GM21390 (cell line): ENCODE measurements around the gene LDB2.
A peak's percentile ranks its signal among the peaks of the same experiment; 100 is the strongest.

Experiments
- ATAC-seq: cut with Tn5 transposase; IDR thresholded peaks from one replicate; pipeline ENCODE4 v1.9.1; 2021; ENCODE audit not compliant: unreplicated experiment

LDB2 gene

DNA sequence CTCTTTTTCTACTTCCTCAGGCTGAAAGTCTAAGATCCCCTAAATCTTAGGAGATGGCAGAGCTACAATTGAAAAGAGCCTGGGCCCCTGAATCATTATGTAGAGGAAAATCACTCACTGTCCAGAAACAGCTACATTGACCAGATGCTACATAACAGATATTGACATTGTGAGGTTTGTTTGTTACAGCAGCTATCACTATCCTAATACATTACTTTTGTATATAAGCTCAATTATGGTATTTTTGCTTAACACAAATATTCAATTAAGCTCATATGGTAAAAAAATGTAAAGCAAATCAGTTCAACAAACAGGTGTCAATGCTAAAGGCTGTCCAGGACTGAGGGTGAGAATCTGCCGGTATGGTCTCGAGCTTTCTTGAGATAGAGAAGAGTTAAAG, 89.4 kb downstream of the LDB2 start:
- ATAC-seq = no peak

DNA sequence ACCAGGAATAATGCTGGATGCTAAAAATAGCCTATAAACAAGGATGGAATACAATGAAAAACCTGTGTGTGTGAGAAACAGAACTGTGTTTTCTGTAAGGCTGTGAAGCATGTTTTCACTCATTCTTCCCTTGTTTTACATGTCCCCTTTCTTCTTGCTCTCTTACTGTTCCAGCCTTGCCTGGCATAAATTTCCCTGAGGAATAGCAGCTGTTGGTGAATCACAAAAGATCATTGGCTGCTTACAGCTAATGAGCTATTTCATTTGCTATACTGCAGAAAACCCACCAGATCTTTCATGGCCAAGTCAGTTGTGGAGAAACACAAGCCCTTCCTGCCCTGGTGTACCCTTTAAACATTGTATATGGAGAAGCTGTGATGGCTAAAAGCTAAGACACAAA, 91.1 kb downstream of the LDB2 start:
- no peak for ATAC-seq

DNA sequence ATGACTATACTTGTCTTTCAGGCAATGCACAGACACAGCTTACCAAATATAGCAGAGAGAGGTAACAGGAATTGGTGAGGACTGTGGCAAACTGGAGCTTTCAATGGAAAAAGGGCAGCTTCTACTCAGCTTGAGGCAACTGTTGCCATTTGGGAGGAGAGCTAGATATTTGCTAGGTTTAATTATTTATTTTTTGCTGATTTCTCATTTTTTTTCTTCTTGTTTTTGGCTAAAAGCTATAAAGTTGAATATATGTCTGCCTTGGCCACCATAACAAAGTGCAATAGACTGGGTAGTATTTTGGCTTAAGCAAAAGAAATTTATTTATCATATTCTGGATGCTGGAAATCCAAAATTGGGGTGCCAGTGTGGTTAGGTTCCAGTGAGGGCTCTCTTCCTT, 93.9 kb downstream of the LDB2 start:
- no peak for ATAC-seq

DNA sequence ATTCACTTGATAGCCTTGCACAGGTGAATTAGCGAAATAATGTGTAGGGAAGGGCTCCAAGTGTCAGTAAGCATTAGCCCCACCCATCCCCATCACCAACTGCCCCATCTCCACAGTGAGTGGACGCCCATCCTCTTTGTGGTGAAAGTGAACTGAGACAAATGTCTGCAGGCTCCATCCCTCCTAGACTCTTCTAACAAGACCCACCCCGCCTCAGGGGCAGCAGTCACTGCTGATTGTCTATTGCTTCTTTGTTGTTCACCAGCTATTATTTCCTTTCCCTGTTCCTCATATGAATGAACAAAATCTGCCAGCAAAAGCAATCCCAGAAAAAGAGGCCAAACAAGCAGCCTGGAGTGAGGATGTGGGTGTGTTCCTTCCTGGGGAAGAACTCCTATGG, 96.4 kb downstream of the LDB2 start:
- no peak for ATAC-seq

DNA sequence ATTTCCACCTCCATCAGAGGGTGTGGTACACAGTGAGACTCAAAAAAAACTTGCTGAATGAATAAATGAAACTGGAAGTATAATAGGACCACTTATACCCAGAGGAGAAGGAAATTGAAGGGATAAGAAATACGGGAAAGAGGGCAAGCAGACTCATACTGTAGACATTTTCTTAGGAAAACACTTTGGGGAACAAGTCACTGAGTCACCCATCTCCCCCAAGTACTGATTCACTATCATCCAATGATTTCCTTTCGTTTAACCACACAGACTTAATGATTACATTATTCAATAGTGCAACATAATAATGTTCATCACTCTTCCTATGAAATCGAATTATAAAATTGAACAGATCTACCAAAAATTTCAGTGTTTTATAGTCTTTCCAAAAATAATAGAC, 97.1 kb downstream of the LDB2 start:
- no peak for ATAC-seq

DNA sequence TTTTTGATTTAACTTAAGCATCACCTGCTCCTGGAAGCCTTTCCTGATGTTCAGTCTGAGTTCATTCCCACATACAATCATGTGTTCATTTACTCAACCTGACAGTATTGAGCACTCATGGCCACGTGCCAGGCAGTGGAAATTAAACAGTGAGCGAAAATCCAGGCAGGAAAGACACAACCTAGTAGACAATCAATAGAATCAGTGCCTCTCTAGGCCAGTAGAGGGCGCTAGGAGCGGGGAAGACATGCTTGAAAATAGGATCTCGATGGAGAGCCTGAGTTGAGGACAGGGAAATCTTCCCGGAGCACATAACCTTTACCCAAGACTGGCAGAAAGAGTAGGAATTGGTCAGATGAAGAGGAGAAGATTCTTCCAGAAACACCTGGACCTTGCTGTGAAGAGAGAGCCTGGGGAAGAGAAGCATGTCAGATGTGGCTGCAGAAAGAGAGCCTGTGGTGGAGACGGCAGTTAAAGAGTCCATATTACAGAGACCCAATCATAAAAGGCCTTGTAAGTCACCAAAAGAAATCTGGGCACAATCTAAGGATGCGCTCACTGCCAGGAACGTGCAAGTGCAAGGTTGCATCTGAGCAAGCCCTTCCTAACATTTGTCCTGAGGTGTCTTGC, 103.5 kb downstream of the LDB2 start:
- ATAC-seq = peak; percentile 76

DNA sequence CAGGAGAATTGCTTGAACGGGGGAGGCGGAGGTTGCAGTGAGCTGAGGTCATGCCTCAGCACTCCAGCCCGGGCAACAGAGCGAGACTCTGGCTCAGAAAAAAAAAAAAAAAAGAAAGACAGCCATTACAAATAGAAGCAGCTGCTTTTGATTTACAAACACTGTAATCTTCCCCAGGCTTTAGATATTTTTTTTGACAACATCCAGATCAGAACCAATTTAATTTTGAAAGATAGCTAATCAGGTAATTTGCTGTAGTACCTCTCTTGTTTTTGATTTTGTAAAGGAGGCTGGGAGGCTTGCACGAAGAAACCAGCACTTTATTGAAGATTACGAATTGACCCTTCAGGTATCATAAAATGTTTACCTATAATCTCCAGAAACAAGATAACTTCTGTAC, 107.0 kb downstream of the LDB2 start:
- no peak for ATAC-seq

DNA sequence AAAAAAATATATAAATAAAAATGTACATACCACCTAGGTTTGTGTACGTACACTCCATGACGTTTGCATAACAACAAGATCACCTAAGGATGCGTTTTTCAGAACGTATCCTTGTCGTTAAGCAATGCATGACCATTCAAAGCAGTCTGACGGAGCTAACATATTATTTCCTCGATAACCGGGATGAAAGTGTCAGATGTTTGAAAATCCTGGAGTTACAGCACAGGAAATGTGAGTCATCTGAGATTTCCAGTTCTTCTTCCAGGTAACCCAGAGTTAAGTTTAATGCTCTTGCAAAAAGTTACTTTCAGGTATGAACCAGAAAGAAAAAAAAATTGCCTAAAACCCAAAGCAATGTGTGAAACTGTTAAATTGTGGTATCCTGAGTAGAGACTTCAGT, 107.9 kb downstream of the LDB2 start:
- ATAC-seq = no peak

DNA sequence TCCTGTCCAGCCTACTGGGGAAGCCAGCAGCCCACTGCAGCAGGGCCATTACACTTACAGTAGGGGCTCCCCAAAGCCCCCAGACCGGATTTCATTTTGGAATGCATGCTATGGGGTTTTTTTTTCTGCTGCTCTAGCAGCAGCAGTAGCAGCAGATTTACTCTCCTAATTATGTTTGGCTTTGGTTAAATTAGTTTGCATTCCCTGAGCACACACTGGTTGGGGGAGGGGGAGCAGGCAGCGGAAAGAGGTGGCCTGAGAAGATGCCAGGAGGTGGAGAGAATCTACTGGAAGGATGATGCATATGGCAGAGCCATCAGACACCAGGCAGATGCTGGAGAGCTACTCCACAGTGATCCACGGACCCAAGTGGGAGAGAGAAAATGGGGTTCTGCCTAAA, 109.6 kb downstream of the LDB2 start:
- ATAC-seq = no peak

DNA sequence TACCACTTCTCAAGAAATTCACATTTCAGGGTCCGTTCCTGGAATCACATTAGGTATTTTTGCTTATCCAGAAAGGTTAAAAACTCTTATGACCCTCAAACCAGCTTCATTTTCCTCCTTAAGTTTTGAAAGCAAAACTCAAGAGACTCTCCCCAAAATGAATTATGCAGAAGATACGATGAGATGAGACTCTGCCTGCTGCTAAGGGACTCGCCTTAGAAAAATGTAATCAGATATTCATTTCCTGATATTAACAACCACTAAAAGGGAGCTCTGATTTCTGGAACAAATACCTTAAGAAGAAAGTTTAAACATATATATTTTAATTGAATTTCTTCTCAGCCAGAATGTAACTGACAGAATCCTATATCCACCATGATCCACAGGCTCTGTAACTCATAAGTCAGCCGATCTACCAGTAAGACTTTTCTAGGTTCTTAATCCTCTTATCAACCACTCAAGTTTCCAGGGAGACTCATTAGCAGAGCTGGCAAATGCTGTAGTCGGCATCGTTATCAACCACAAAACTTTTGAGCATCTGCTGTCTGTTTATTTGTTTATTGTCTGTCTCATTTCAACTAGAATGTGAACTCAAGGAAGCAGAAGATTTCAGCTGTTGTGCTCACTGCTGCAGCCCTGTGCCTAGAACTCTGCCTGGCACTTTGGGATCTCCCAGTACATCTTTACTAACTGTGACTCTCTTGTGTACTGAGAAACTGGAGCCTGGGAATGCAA, 112.5 kb downstream of the LDB2 start:
- ATAC-seq = no peak

DNA sequence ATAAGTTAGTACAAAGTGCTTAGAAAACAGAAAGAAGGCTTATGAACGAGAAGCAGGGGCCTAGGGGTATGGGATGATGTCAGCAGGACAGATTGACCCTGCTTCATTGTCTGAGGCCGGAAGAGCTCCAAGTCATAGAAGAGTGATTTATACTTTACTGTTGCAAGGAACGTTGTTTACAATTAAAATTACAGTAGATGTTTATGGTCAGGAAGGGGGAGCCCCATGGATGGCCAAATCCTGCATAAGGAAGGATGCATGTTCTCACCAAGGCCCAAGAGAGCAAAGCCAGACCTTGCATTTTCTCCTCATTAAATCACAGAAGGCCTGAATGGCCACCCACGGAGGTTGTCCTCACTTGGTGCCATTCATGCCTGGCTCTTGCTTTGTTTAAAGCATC, 115.3 kb downstream of the LDB2 start:
- ATAC-seq = no peak

DNA sequence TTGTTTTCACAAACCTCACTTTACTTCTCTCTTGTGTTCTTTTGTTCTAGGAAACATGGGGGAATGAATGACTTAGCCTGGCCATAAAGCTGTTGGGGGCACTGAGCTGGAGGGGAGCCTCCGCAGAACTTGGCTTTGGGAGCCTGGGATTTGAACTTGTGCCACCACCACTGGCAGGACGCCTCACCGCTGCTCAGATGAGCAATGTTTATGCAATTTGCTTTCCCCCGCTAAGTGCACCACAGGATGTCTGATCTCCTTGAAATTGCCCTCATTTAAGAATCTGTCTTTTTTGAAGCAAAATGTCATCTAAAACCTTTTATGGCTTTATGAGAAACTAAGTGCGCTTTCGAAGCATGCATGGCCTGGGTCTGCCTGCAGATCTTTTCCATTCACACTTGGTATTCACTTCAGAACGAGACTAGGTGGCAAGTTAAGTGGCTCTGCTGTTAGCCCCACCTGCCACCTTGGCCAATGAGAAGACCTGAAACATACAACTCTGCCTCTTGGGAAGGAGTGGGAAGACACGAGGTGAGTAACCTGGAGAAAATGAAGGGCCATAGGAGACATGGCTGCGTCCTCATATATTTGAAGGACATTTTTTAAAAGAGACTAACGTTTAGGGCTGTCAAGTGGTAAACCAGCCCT, 119.3 kb downstream of the LDB2 start:
- no peak for ATAC-seq

DNA sequence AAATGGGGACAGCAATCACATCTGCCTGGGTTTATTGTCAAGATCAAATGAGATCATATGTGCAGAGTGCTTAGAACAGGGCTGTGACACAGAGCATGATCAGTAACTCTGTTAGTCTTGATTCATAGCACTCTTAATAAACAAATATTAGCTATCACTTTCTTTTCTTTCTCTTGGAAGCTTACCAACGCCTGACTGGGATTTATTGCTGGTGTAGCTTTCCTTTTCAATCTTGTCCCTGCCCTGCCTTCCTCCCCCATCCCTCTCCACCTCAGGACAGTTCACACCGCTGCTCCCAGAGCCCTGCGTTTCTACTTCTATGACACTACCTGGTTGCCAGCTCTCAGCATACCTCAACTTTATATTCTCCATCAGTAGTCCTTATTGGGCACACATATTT, 120.7 kb downstream of the LDB2 start:
- no peak for ATAC-seq

DNA sequence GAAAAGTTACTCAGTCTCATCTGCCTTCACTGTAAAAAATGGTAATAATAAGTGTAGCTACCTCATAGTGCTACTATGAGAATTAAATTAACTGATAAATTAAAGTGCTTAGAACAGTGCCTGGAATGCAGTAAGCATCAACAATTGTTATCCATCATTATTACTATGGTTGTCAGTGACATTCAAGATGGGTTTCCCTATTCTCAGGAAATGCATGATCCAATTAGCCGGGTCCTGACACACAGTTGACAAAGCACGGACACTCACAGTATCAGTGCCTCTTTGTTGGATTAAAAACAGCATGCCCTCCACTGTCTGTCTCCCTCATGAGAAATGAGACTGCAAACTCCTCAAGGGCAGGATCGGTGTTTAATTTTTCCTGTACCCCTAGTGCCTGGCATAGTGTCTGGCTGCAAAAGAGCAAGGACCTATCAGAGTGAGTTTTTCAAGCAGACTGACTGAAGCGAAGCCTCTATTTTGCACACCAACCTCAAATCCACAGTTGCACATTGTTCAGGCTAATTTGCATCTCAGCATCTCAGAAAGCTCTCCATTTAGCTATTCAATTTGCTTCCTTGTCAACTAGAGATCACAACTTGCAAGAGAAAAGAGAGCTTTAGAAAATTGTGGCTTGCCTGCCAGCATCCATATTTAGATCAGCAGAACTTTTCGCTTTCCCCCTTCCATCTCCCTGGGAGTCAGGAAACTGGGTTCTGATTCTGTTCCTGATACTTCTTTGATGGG, 122.9 kb downstream of the LDB2 start:
- ATAC-seq = no peak

DNA sequence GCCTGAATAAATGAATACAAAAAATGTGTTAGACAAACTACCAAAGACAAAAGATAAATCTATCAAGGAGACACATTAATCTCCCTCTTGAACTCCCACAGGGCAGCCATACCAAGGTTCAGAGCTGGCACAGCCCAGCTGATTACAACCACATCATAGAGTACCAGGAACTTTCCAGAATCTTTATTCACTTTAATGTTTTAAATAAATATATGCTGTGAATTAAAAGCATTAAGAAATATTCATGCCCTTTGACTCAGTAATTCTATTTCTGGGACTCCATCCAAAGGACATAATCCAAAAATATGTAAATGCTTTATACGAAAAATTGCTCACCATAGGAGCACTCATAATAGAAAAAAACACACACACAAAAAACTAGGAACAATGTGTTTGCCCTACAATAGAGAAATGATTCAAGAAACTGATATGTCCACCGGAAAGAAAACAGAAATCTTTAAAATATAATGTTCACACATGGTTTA, 126.0 kb downstream of the LDB2 start:
- no peak for ATAC-seq

DNA sequence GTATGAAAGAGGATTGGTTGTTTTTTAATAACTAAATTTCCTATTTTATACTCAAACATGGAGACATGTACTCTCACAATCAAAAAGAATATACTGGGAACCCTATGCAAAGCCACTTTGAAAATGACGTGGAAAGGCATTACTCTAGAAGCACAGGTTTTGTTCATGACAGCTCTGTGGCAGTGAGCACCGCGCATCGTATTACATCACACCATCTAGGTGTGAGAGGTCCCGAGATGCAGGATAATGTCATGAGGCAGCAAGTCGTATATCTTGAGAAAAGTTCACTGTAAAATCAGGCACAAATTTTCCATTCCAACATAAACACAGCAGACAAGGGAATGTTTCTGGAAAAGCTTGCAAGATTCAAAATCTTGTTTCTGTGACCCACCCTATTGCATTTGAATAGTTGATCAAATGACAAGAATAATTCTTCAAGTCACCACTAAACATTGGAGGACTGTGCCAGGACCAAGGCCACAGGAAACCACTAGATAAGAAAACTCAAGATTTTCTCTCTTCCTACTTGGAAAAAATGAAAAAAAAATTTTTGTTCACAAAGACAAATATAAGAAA, 127.6 kb downstream of the LDB2 start:
- ATAC-seq = no peak

DNA sequence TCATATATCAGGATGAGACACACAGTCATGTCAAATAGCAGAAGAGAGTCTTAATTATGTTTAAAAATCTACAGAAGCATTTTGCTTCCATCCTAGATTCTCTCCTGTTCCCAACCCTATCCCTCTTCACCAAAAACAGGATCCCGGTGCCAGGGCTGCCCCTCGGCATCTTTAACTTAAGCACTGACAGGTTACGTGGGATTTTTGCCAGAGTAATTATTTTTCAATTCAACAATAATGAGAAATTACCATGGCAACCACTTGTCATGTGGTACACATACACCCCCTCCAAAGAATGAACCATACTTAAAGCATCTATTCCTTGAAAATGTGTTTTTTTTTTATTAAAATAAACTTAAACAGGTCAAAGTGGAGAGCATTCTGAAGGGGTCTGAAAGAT, 130.6 kb downstream of the LDB2 start:
- ATAC-seq = no peak

DNA sequence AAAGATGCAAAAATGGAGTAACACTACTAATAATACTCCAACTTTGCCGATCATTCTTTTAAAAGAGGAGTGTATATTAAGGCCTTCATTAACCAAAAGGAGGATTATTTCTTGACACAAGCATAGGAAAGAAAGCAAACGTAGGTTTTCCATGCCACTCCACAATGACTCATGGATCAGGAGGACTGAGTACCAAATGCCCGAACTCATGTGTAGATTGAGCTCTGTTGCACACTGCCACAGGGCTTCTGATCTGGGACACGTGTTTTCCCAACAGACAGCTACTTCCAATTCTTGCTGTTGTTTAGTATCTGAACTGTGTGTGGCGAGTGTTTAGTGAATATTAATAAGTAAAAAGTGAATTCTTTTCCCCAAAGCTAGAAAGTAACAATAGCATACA, 131.2 kb downstream of the LDB2 start:
- no peak for ATAC-seq

DNA sequence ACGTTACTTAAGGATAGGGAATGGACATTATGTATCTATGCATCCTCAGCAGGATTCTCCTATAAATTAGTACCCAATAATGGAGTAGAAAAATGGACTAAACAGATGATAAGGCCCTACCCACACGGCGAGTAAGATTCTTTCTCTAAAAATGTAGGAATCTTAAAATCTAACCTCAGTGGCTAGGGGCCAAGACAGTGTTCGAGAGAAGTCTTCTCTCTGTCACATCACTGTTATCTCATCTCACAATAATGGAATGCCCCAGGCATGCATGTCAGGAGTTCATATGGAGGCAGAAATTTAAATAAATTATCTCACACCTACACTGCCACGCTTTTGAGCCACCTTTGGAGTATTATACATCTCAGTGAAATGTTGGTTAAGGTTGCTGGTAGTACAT, 132.9 kb downstream of the LDB2 start:
- no peak for ATAC-seq

DNA sequence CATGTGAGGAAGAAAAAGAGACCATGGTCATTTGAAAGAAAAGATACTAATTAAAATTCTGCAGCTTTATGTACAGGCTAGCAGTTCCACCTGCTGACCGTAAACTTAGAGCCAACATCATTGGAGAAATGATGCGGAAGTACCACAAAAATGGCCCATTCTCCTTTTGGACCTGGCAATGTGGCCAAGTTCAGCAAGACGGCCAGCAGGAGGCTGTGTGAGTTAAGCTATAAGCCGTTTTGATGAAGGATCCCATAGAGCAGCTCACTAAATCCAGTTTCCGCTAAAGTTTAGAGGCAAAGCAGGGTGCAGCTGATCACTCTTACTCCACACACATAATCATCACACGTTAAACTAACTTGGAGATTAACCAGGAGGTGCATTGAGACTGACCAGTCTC, 133.8 kb downstream of the LDB2 start:
- ATAC-seq = no peak

DNA sequence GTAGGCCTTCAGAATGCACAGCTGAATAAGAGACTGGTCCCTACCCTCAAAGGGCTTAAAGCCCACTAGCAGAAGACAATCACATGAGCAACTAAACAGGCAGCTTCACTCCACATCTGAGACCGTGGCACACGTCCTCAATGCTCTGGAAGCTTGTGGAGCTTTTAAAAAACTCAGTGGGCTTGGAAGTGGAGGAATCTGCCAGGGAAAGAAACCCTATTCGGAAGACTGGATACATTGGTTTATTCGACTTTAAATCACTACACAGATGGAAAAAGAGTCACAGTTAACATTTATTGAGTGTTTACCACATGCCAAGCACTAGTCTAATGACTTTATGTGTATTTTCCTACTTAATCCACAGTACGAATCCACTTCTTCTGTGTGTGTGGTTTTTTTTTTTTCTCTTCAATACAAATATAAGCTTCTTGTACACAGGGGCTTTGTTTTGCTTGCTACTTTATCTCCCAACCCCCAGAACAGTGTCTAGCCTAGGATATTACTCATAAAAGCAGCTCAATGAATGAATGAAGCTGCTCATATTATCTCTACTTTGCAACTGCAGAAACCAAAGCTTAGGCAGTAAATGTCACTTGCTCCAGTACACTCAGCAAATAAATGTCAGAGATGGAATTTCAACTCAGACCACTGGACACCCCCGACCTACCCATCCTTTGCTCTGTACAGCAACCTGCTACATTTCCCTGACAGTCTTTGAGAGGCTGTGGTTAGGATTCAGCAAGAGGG, 137.7 kb downstream of the LDB2 start:
- ATAC-seq = no peak
